RKO (cell line): ENCODE data around the gene HSD17B13.
"Not testable (repeated sequence)": the region's sequence is repeated elsewhere in the genome, so short reads cannot be mapped to it uniquely, and the experiment has no call there.

Experiments used
- DNase-seq: peaks from one replicate; pipeline ENCODE4 v3.0.0-alpha.2; 2016; ENCODE audit warnings: low spot score

The HSD17B13 gene

GRCh38 chr4:87315000-87315399 is 7.7 kb downstream of the HSD17B13 start:
- DNase-seq: not testable (repeated sequence)

GRCh38 chr4:87313756-87314155 is 8.9 kb downstream of the HSD17B13 start:
- DNase-seq: no peak

GRCh38 chr4:87311684-87312083 is 11.0 kb downstream of the HSD17B13 start:
- no peak for DNase-seq

GRCh38 chr4:87310691-87311335 is 11.9 kb downstream of the HSD17B13 start:
- no peak for DNase-seq

GRCh38 chr4:87309625-87310024 is 13.1 kb downstream of the HSD17B13 start:
- DNase-seq: no peak

- no peak for DNase-seq
Observed at GRCh38 chr4:87306056-87306455, 16.6 kb downstream of the HSD17B13 start.

GRCh38 chr4:87305562-87305961 is 17.1 kb downstream of the HSD17B13 start:
- no peak for DNase-seq

GRCh38 chr4:87304745-87305432 is 17.8 kb downstream of the HSD17B13 start:
- DNase-seq: no peak

- no peak for DNase-seq
Observed at GRCh38 chr4:87299898-87300297, 22.8 kb downstream of the HSD17B13 start.

GRCh38 chr4:87298362-87298761 is 24.3 kb downstream of the HSD17B13 start:
- DNase-seq: no peak

GRCh38 chr4:87294911-87295310 is 27.8 kb downstream of the HSD17B13 start:
- not testable (repeated sequence) for DNase-seq

- not testable (repeated sequence) for DNase-seq
Observed at GRCh38 chr4:87293889-87294288, 28.8 kb downstream of the HSD17B13 start.

GRCh38 chr4:87286970-87287369 is 35.7 kb downstream of the HSD17B13 start:
- DNase-seq: no peak

- not testable (repeated sequence) for DNase-seq
Observed at GRCh38 chr4:87284268-87284667, 38.4 kb downstream of the HSD17B13 start.

- DNase-seq: no peak
Observed at GRCh38 chr4:87283151-87283550, 39.5 kb downstream of the HSD17B13 start.

GRCh38 chr4:87281603-87282002 is 41.1 kb downstream of the HSD17B13 start:
- DNase-seq: no peak

- no peak for DNase-seq
Observed at GRCh38 chr4:87278335-87278794, 44.3 kb downstream of the HSD17B13 start.

- no peak for DNase-seq
Observed at GRCh38 chr4:87275311-87275710, 47.4 kb downstream of the HSD17B13 start.

GRCh38 chr4:87274803-87275202 is 47.9 kb downstream of the HSD17B13 start:
- no peak for DNase-seq

- no peak for DNase-seq
Observed at GRCh38 chr4:87274327-87274726, 48.4 kb downstream of the HSD17B13 start.

- no peak for DNase-seq
Observed at GRCh38 chr4:87270825-87271224, 51.9 kb downstream of the HSD17B13 start.

- peak; percentile 77 for DNase-seq
Observed at GRCh38 chr4:87270144-87270543, 52.5 kb downstream of the HSD17B13 start.

GRCh38 chr4:87268411-87268810 is 54.3 kb downstream of the HSD17B13 start:
- DNase-seq: no peak

GRCh38 chr4:87266986-87267385 is 55.7 kb downstream of the HSD17B13 start:
- no peak for DNase-seq
